ENCODE data around the gene OR6C2.
"Not testable (repeated sequence)": the region's sequence is repeated elsewhere in the genome, so short reads cannot be mapped to it uniquely, and the experiment has no call there.

The OR6C2 gene

DNA sequence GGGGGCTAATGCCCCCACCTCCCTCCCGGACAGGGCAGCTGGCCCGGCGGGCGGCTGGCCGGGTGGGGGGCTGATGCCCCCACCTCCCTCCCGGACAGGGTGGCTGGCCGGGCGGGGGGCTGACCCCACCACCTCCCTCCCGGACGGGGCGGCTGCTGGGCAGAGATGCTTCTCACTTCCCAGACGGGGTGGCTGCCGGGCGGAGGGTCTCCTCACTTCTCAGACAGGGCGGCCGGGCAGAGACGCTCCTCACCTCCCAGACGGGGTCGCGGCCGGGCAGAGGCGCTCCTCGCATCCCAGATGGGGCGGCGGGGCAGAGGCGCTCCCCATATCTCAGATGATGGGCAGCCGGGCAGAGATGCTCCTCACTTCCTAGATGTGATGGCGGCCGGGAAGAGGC is 35.3 kb downstream of the OR6C2 start:
- not testable (repeated sequence) for DNase-seq

DNA sequence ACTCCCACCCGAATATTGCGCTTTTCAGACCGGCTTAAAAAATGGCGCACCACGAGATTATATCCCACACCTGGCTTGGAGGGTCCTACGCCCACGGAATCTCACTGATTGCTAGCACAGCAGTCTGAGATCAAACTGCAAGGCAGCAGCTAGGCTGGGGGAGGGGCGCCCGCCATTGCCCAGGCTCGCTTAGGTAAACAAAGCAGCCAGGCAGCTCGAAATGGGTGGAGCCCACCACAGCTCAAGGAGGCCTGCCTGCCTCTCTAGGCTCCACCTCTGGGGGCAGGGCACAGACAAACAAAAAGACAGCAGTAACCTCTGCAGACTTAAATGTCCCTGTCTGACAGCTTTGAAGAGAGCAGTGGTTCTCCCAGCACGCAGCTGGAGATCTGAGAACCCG is 40.4 kb downstream of the OR6C2 start:
- DNase-seq: not testable (repeated sequence)

DNA sequence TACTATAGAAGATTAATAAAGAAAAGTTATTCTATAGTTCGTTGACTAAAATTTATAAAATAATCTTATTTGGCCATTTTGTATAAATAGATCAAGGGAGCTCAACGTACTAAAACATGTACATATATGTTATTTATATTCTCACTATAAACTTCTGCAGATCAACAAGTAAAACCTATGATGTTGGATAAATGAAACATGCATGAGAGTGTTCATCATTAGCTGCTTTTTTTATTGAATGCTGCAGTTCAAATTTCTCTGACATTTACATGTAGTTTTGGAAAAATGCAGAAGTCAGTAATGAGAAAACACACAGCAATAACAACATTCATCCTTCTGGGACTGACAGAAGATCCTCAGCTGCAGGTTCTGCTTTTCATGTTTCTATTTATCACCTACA is 48.2 kb downstream of the OR6C2 start, which contains the start of gene OR6C68:
TSS of gene OR6C68 (plus strand) at position 301 of the 400 bp plus-strand sequence. CDS start at position 301, 0 bp downstream.
- no peak for DNase-seq

DNA sequence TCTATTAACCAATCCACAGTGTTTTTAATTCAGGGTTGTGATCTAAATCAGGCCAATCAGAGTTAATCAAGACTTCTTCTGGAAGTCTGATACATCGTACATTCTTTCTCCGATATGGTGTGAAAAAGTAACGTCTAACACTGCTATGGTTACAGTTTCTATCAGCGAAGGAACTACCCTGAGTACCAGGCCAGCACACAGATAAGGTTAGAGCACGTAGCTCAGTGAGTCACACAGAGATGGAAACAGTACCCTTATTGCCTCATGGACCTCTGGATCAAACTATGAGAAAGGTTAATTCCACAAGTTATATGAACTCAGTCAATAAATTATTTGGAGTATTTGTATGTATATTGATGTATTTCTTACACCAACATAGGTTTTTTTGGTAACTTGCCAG is 51.6 kb downstream of the OR6C2 start:
- DNase-seq: no peak

DNA sequence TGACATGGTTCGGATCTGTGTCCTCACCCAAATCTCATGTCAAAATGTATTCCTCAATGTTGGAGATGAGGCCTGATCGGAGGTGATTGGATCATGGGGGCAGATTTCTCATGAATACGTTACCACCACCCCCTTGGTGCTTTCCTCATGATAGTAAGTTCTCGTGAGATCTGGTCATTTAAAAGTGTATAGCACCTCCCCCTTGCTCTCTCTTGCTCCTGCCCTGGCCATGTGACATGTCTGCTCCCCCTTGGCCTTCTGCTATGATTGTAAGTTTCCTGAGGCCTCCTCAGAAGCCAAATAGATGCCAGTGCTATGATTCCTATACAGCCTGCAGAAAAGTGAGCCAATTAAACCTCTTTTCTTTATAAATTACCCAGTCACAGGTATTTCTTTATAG is 55.4 kb downstream of the OR6C2 start:
- no peak for DNase-seq

DNA sequence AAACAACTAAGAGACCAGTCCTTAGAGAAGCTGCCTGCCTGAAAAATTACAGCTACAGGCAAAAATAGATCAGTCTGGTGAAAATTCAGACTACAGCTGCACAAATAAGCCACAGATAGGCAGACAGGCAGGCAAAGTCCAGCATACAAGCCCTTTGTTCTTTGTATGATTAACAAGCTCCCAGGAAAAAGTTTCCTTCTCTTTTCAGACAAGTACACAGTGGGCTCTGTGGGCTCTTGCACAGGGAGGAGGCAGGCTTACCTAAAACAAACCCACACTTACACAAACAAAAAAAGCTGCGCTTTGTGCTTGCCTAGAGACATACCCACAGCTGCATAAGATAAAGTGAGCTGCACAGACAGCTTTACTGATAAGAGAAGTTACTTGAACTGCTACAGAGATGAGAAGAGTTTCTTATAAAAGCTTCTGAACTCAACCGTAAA is 56.0 kb downstream of the OR6C2 start:
- DNase-seq: no peak

DNA sequence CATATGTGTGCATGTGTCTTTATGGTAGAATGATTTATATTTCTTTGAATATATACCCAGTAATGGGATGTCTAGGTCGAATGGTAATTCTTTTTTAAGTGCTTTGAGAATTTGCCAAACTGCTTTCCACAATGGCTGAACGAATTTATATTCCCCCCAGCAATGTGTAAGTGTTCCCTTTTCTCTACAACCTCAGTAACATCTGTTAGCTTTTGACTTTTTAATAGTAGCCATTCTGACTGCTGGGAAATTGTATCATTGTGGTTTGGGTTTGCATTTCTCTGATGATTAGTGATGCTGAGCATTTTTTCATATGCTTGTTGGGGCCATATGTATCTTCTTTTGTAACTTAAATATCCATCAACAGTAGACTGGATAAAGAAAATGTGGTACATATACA is 57.7 kb downstream of the OR6C2 start:
- DNase-seq: no peak
